ENCODE data around the gene DEGS1.

GRCh38 chr1:224235813-224236493 lies 52.9 kb downstream of the DEGS1 start:
- TF ChIP-seq CTCF (IDR thresholded peaks at IDR 0.05; ENCODE audit: low read length) (no peak), EZH2 (optimal IDR thresholded peaks at IDR 0.05; ENCODE audit: low read depth, low read length) (no peak), EZH2phosphoT487 (IDR thresholded peaks at IDR 0.05; ENCODE audit: low read length) (no peak)

Data from MM.1S (cell line).